HG03520 (cell line): Measurements from ENCODE around the gene ZNF451.

Source experiments
- ATAC-seq: cut with Tn5 transposase; IDR thresholded peaks from one replicate; pipeline ENCODE4 v1.9.1; 2021; ENCODE audit warnings: mild to moderate bottlenecking, moderate library complexity; ENCODE audit not compliant: unreplicated experiment

ZNF451 gene

DNA sequence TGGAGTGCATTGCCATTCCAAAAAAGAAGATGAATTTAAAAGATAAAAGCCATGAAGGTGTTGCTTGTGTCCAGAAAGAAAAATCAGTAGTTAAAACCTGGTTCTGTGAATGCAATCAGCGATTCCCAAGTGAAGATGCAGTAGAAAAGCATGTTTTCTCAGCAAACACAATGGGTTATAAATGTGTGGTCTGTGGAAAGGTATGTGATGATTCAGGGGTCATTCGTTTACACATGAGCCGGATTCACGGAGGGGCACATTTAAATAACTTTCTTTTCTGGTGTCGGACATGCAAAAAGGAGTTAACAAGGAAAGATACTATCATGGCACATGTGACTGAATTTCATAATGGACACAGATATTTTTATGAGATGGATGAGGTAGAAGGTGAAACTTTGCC lies 57.4 kb downstream of the ZNF451 start:
- ATAC-seq: no peak

DNA sequence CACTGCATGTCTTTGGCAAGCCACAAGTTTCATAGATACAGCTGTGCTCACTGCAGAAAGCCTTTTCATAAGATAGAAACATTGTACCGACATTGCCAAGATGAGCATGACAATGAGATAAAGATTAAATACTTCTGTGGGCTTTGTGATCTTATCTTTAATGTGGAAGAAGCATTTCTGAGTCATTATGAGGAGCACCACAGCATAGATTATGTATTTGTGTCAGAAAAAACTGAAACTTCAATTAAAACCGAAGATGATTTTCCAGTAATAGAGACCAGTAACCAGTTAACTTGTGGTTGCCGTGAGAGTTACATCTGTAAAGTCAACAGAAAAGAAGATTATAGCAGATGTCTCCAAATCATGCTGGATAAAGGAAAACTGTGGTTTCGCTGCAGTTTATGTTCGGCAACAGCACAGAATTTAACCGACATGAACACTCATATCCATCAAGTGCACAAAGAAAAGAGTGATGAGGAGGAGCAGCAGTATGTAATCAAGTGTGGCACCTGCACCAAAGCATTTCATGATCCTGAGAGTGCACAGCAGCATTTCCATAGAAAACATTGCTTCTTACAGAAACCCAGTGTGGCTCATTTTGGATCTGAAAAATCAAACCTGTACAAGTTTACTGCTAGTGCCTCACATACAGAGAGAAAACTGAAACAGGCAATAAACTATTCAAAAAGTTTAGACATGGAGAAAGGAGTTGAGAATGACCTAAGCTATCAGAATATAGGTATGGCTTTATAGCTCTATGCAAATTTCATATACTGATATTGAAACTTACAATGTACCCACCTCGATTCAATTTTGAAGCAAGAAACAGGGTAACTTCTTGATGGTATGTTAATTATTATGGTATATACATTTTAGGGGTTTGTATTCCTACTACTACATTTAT lies 58.2 kb downstream of the ZNF451 start:
- no peak for ATAC-seq

- no peak for ATAC-seq
Measured at GRCh38 chr6:57158658-57159057, 68.7 kb downstream of the ZNF451 start.

DNA sequence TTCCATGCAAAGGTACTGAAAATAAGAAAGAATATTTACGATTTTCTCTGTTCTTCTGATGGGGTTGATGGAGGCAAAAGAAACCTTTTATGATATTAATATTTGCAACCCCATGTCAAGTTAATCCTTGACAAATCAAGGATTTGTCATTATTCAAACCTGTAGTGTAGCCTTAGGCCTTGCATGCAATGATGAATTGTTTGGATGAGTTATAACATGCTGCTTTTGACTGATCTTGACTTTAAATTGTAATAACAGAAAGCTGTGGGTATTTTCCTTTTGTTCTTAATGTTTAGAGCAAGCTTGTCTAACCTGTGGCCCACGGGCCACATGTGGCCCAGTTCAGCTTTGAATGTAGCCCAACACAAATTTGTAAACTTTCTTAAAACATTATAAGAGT lies 69.1 kb downstream of the ZNF451 start:
- no peak for ATAC-seq

- ATAC-seq: no peak
Measured at GRCh38 chr6:57162028-57162427, 72.0 kb downstream of the ZNF451 start.

DNA sequence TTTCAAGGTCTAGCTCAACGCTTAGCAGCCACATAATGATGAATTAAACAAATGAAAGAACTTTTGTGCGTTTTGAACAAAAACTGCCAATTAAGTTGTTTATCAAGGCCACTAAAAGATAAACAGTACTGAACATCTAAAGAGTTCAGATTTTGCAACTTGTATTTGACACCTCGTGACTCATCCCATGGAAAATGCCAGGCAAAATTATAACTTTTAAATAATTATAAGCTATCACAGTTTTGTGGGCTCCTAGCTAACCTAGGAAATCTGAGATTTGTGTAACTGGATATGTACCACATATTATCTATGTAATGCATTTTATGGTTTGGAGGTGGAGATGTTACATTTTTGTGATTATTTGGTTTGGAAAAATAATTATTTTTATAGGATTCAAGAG lies 72.5 kb downstream of the ZNF451 start:
- ATAC-seq: no peak

DNA sequence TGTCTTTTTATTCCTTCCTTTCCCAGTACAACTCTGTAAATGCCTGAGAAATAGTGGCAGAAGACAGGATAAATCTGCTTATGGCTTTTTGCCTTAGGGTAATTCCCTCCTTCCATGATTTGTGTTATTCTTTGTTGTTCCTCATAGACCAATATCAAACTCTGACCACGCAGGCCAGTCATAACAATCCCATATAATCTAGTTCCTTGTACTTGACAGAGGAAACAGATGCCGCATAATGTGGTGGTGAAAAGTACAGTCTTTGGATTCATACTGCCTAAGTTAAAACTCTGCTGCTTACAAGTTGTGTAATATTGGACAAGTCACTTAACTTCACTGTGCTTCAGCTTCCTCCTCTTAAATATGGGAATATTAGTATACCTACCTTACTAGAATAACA lies 74.0 kb downstream of the ZNF451 start:
- ATAC-seq: no peak

DNA sequence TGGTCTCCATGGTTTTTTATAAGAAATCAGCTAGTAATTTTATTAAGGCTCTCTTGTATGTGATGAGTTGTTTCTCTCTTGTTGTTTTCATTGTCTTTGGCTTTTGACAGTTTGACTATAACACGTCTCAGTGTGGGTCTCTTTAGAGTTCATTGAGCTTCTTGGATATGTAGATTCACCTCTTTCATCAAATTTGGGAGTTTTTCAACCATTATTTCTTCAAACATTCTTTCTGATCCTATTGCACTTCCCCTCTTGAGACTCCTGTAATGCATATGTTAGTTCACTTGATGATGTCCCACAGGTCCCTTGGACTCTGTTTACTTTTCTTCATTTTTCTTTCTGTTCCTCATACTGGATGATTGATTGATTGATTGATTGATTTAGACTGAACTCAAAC lies 75.1 kb downstream of the ZNF451 start:
- no peak for ATAC-seq

DNA sequence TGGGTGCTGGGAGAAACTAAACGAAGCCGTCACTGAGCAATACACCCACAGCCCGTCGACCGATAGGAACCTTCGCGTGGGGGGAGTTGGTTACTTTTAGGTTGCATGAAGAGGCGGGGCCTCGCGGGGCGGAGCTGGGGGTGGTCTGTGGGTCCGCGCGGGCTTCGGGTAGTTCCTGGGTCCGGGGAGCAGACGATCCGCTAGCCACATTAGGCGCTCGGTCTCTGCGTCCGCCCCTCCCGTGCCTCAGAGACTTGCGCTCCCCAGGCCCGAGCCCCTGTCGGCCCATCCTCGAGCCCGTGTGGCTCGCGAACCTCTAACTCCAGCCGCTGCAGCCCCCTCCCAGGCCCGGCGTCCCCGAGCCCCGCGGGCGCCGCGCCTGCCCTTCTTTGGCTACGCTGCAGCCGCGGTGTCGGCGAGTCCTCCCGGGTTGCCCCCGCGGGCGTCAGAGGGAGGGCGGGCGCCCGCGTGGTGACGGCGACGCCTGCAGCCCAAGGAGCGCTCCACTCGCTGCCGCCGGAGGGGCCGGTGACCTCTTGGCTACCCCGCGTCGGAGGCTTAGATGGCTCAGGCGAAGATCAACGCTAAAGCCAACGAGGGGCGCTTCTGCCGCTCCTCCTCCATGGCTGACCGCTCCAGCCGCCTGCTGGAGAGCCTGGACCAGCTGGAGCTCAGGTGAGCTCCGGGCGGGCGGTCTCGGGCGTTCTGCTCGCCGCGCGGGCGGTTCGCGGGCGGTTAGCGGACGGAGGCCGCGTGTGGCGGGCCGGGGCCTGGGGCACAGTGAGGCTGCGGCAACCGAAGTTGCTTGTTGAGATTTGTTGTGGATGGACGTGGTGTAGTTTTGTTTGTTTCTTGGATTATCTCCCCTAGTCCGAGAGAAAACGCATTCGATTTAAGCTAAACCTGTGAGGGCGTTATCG lies 82.4 kb downstream of the ZNF451 start, which contains the start of gene BAG2:
Gene BAG2, plus strand, starts transcription at position 191 of the 920 bp plus-strand sequence. Its CDS starts 372 bp downstream, at position 563.
- peak; percentile 83 for ATAC-seq

DNA sequence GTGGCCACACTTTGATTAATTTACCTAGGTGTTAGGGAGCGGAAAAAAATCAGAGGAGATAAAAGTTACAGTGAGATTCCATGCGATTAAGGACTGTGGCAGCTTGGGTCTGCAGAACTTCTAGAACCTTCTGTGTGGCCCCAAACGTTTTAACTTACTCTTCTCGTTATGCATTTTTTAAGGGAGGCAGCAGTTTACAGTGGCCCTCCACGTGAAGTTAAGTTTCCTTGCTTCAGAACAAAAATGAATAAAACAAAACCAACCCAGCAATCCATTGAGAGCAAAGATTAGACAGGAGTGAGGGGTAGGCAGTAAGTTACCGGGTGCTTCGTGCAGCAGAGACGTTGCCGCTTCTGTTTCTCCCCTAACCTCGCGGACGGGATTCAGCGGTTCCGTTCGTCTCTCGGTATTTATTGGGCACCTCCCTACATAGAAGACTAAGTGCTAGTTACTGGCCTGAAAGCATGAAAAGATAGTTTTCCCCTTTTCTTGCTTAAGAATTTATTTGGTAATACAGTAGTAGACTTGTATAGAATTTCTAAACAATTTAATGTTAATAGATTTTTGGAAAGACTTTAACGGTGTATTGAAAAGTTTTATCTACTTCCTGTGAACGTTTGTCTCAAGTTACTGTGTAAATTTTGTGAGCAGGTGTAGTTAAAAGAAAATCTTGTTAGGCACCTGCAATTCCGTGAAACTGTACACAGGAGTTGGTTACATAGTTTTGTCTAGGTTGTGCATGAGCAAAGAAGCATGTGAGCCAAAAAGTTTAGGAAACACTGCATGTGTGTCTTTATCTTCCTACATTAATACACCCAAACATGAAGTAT lies 83.3 kb downstream of the ZNF451 start:
- ATAC-seq: no peak

DNA sequence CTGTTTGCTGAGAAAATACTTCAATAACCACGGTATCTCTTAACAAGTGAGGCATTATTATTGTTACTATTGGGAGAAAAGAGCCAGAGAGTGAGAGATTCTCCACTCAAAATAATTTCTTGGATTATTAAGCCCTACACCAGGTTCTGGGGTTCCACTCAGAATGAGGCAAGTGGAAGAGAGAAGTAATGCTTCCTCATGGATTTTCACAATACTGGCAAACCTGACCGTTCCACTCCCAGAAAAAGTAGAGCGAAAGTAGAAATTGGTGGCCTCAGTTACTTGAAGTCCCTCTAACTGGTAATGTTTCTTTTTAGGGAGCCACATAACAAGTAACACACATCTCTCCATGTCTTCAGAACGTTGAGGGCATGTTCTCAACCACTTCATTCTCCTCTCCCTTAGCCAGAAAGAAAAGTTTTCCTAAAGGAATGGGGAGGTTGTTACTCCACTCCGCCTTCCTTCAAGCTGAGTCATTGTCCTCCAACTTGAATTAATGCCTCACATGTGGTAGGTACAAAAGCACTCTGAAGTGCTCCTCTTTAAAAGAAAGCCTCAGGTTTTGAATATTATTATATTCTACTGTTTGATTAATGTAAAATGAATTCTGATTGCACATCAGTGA lies 84.0 kb downstream of the ZNF451 start:
- no peak for ATAC-seq

DNA sequence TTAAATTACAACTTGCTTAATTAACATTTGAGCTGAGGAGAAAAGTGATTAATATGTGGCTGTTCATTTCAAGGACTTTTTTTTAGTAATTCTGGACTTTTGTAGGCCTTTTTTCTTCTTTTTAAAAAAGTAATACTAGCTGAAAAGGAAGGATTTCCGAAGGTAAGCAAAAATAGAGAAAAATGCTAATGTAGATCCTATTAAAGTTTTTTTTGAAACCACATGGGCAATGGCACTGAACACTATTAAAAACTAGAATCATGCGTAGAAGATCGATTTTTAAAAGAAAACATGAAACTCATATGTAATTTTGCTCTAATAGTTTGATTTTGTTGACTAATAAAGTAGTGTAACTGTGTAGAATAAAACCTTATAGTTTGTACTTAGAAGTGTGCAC lies 84.5 kb downstream of the ZNF451 start:
- no peak for ATAC-seq

DNA sequence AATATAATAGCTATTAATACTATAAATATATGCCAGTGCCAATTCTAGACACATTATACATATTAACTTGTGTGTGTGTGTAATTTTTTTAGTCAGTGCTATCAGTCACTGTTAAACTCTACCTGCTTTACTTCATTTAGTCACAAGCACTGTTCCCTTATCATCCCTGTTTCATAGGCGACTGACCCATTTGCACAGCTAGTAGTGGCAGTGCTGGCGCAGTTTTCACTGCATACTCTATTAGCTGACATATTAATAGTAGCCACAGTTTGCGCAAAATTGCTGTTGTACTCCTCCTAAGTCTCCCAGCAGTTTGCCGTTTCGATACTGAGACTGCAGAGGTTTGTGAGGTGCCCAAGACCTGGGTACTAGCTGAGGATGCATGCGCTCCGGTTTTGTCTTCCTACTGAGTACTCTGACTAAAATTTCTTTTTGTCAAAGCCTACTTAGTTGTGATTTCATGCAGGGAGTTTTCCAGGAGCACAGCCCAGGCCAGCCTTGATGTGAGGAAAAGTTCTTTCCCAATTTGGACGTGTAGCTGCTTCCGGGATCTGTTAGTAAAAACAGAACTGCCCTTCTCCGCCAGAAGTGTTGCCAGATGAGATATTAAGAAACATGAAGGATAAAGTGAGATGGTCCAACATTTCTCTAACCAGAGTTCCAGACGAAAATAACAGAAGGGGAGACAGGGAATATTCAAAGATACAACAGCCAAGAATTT lies 87.7 kb downstream of the ZNF451 start:
- no peak for ATAC-seq

GRCh38 chr6:57180596-57180995 lies 90.6 kb downstream of the ZNF451 start:
- ATAC-seq: no peak

DNA sequence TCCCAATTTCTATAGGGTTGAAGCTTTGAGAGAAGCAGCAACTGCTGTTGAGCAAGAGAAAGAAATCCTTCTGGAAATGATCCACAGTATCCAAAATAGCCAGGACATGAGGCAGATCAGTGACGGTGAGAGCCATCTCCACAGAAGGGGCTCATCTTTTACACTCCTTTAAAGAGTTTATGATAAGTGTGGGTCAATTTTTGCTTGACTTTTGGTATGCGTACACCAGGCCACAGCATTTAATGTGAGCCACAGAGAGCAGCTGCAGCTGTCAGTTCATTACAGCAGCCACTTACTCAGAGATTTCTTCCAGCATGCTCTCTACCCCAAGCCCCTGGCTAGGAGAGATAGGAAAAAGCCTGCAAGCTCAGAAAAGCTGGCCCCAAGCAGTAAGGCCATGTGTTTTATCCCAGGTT lies 92.0 kb downstream of the ZNF451 start:
- no peak for ATAC-seq

DNA sequence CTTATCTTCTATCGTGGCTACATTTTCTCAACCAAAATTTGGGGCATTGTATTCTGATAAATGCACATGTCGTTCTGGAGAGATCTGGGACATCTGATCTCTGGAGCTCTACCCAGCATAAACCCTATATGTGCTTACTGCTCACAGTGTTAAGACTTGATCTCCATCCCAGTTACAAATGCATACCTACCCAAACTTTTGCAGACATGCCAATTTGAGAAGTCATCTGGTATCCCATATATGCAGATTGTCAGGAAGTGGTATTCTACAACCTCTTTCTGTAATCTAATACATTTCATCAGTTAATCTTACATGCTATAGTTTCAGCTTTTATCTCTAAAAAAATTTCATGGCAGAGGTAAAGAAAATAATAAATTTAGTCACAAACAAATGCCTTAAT lies 93.3 kb downstream of the ZNF451 start:
- no peak for ATAC-seq

GRCh38 chr6:57190140-57190539 lies 100.2 kb downstream of the ZNF451 start:
- ATAC-seq: no peak

- ATAC-seq: no peak
Measured at GRCh38 chr6:57193177-57193576, 103.2 kb downstream of the ZNF451 start.

DNA sequence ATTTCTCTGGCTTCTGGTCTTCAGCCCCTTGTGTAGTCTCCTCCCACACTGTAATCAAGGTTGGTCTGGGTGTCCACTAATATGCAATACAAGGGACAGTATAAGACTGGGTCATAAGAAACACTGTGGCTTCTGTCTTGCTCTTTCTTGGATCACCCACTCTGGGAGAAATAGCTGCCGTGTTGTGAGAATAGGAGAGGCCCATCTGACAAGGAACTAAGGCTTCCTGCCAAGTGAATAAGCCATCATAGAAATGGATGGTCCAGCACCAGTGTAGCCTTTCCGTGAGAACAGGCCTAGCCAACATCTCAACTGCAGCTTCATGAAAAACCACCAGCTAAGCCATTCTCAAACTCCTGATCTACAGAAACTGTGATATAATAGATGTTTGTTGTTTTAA lies 105.5 kb downstream of the ZNF451 start:
- ATAC-seq: no peak
